Right lobe of liver (tissue), 4 donors: ENCODE measurements around the gene SLC30A5.

Source experiments
- POLR2A ChIP-seq: fragments of 450-650 bp; IDR thresholded peaks from one replicate; pipeline ENCODE4 v1.6.1; 2017; ENCODE audit warnings: antibody characterized with exemption, mild to moderate bottlenecking
- TF ChIP-seq, protein P1 (sequence below), 4 donors: fragments of 200-600 bp in 3 of 4; fragments of 450-650 bp in 1 of 4; IDR thresholded peaks; one replicate each; pipeline versions ENCODE4 v1.5.1 to v1.8.0; 2016 to 2022; ENCODE audit warnings: antibody characterized with exemption in 4 of 4, mild to moderate bottlenecking in 2 of 4
- donor health status: DM: no; HTN: no; CAD: no.
- donor health status: DM: no; HTN: no; CAD: no.
- donor health status: DM: no; HTN: yes; CAD: no.

DNA sequence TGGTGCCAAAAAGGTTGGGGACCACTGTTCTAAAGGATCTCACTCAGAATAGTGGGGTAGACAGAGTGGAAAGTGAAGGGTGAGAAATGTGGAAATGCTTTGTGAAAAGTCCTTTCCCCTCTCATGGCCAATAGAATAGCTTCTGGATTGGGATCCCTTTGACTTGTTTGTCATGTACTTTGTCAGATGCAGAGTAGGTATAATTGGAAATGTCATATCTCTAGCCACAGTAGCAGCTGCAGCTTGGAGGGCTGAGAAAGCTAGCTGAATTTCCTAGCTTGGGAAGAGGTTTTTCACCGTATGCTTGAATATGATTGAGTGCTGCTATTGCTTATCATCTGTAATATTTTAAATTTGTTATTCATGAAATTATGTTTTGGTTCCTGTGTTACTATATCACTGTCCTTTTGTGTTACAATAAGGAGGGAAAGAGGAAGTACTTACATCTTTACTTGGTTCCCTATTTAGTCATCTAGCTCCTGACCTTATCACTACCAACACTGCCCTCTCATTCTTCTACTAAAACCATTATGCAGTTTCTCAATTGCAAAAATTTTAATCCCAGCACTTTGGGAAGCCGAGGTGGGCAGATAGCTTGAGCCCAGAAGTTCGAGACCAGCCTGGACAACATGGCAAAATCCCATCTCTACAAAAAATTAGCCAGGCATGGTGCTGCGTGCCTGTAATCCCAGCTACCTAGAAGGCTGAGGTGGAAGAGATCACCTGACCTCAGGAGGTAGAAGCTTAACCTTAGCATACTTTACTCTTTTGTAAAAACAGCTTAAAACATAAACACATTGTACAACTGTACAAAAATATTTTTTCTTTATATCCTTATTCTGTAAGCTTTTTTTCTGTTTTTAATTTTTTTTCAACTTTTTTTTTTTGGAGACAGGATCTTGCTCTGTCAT, 12.4 kb downstream of the SLC30A5 start:
- TF ChIP-seq POLR2A: no peak
- TF ChIP-seq, protein P1, sequence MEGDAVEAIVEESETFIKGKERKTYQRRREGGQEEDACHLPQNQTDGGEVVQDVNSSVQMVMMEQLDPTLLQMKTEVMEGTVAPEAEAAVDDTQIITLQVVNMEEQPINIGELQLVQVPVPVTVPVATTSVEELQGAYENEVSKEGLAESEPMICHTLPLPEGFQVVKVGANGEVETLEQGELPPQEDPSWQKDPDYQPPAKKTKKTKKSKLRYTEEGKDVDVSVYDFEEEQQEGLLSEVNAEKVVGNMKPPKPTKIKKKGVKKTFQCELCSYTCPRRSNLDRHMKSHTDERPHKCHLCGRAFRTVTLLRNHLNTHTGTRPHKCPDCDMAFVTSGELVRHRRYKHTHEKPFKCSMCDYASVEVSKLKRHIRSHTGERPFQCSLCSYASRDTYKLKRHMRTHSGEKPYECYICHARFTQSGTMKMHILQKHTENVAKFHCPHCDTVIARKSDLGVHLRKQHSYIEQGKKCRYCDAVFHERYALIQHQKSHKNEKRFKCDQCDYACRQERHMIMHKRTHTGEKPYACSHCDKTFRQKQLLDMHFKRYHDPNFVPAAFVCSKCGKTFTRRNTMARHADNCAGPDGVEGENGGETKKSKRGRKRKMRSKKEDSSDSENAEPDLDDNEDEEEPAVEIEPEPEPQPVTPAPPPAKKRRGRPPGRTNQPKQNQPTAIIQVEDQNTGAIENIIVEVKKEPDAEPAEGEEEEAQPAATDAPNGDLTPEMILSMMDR (IDR thresholded peaks at IDR 0.05): no peak
